Activated T-cell treated with anti-CD3 and anti-CD28 coated beads for 1 hour (primary cell): Measurements from ENCODE around the gene SLC9A7.
"Not testable (repeated sequence)": the region's sequence is repeated elsewhere in the genome, so short reads cannot be mapped to it uniquely, and the experiment has no call there.

Source experiments
- DNase-seq: peaks from one replicate; pipeline ENCODE4 v3.0.0-alpha.2; 2020; ENCODE audit warnings: low read depth

Gene SLC9A7

GRCh38 chrX:46758956-46759644 is at the start of gene SLC9A7:
Gene SLC9A7, minus strand, starts transcription at chrX:46759118. Its CDS starts 89 bp downstream, at chrX:46759029.
- peak; percentile 68 for DNase-seq

GRCh38 chrX:46805270-46805669 is 46.4 kb upstream of the SLC9A7 start:
- DNase-seq, result no peak

DNA sequence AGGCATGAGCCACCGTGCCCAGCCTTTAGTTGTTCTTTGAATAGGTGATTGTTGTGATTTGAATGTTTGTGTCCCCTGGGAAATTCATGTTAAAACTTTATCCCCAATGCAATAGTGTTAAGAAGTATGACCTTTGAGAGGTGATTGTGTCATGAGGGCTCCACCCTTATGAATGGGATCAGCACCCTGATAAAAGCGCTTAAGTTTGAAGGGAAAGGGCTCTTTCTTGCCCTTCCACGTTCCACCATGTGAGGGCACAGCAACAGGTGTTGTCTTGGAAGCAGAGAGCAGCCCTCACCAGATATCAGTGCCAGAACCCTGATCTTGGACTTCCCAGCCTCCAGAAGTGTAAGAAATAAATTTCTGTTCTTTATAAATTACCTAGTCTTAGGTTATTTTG is 44.2 kb upstream of the SLC9A7 start:
- DNase-seq, result no peak

GRCh38 chrX:46796574-46797191 is 37.8 kb upstream of the SLC9A7 start:
- peak; percentile 55 for DNase-seq

- no peak for DNase-seq
Observed at GRCh38 chrX:46793386-46794143, 34.6 kb upstream of the SLC9A7 start.

- DNase-seq, result no peak
Observed at GRCh38 chrX:46792810-46793188, 33.9 kb upstream of the SLC9A7 start.

DNA sequence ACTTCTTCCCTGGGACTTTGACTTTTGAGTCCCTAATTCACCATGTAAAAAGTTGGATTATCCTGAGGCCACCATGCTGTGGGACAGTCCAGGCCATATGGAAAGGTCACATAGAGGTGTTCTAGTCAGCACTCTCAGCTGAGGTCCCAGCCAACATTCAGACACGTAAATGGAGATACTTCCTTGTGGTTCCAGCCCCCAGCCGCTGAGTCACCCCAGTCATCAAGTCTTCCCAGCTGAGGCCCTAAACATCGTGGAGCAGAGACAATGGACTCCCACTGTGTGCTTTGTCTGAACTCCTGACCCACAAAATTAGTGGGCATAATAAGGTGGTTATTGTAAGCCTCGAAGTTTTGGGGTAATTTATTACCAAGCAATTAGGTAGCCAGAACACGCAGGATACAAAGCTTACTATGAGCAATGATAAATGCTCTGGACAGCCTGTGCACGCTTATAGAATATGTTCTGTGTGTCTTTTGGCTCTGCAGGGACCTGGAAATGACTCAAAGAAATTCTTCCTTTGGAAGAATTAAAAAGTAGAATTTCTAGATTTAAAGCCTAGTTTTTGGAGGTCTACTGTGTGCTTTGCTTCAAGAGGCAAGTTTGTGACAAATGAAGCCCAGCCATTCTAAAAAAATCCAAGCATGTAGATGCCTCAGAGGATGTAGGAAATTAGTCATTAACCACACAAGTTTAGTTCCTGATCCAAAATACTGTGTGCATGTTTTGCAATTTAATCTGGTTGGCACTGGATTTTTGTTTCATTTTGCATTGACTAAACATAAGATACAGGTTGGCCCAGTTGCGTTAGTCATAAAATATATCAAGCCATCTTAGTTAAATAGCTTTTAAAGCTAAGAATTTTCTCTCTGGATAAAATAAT is 33.2 kb upstream of the SLC9A7 start:
- DNase-seq, result no peak

DNA sequence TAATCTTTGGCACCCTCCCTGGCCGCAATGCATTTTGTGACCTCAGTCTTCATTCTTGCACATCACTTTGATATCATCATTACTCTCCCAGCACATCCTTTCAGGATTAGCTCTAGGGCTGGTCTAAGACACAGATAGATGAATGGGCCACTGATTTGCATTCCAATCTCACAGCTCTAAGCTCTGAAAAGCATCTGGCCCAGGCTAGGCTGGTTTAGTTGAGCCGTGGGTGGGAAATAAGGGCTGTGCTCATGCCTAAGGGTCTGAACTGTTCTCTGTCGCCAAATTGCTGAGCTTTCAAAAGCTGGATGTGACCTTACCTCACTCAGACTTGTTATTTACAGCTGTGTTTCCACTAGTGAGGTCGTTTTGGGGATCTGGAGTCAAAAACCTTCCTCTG is 30.0 kb upstream of the SLC9A7 start:
- no peak for DNase-seq

GRCh38 chrX:46784437-46784836 is 25.5 kb upstream of the SLC9A7 start:
- DNase-seq, result not testable (repeated sequence)

DNA sequence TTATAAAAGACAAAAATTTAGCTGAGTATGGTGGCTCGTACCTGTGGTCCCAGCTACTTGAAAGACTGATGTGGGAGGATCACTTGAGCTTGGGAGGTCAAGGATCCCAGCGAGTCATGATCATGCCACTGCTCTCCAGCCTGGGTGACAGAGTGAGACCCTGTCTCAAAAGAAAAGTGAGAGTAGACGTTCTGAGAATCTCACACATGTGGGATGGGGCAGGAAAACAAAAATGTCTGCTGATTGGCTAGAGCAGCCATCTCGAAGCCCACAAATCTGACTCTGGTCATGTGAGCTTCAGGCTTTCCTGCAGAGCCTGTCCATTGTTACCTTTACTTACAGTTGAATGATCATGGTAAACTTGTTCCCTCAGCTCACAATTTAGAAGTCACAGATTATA is 23.1 kb upstream of the SLC9A7 start:
- DNase-seq, result no peak

DNA sequence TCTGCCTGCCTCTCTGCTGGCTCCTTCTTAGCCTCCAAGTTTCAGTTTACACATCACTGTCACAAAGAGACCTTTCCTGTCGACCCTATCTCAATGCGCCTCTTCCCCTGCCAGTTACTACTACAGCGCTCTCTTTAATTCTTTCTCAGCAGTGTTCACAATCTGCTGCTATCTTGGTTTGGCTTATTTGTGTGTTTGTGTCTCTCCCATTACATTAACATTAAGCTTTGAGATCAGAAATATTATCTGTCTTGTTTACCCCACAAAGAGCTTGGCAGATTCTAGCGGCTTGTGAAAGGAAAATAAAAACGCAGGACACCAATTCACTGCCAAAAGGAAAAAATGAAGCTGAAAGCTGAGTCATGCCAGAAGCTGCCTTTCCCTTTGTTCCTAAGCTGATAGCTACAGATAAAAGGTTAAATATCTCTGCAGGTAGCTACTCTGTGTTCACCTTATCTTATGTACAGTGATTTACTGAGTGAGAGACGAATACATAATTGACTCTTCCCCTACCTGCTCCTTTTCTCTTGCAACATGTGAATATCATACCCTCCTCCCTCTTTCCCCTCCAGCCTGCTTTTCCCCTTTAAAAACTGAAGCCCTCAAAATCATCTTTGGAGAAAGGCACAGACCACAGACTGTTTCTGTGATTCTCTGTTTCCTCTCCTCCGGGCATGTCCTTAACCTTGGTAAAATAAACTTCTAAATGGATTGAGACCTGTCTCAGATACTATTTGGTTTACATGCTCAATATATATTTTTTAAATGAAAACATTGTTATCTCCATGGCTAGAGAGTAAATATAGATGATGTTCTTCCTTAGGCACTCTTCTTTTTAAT is 19.3 kb upstream of the SLC9A7 start:
- DNase-seq, result no peak

- DNase-seq, result no peak
Observed at GRCh38 chrX:46770817-46771163, 11.9 kb upstream of the SLC9A7 start.

DNA sequence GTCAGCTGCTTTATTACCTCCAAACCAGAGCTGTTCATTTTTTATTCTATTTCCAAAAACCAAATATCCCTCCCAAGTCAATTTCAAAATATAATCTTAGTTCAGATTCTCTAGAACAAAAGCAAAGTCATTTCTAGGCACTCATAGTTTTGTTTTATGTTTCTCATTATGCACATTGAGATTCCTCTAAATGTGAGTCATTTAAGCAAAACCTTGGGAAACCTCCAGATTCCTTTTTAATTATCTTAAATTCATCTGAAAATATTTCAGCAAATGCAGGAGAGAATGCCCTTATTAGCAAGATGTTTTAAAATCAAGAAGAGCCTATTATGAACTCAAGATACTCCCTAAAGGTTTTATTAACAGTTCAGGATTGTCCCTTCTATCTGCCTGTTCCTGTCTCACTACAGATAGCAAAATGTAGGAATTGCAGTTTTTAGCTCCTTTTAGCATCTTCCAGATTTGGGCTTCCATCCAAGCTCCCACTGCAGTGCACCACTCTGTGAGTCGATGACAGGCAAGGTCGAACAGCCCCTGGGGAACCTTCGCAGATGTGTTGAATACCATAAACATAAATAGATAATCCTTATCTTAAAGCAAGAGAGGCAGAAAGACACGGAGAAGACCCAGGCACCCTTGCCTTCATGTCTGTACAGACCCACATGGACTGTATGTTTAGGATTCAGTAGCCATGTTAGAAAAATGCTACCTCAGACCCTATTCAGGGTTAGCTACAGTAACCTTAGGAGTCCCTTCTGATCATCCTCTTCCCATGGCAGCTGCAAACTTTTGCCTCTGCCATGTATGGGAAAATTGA is 11.3 kb upstream of the SLC9A7 start:
- DNase-seq, result no peak

GRCh38 chrX:46762963-46763362 is 4.0 kb upstream of the SLC9A7 start:
- no peak for DNase-seq

DNA sequence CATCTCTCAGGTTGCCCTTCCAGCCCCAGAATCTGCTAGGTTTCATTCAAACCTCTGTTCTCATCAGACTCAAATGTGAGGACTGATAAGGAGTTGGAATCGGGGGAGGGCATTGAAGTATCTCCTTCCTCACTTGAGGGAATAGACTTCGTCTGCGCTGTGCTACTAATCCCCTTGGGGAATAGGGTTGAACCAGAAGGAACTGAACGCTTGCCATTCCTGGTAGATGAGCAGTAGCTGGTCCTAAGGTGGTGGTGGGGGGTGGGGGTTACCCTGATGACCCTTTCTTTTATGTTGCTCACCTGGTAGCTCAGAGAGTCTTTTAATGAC is 692 bp upstream of the SLC9A7 start:
- DNase-seq, result no peak

DNA sequence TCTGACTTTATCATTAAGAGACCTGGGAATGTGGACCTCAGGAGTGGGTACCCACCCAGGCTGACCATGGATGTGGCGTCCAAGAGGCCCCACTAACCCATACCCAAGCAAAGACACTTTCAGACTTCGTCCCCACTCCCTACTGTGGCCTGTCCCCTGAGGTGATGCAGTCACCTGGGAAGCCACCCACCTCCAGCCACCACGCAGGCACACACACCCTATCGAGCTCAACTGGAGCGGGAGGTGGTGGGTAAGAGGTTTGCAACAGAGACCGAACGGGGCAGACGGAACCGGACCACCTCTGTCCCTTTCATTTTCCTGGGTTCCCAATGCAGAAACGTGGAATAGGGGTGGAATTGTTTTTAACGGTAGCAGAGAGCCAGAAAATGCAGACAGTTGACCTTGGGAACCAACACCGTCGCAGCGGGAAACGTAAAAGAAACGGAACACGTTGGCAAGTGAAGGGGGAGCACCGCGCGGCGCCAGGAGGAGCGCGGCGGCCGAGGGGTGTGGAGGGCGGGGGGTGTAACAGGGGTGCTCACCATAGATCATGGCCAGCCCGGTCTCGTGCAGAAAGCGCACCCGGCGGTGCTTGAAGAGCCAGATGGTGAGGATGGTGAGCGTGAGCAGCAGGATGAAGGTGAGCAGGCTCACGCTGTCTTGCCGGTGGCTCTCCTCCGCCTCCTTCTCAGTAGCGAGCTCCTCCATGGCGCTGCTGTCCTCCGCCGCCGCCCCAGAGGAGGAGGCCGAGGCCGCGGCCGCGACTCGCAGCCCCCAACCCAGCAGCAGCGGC is 559 bp downstream of the SLC9A7 start:
- peak; percentile 9 for DNase-seq

DNA sequence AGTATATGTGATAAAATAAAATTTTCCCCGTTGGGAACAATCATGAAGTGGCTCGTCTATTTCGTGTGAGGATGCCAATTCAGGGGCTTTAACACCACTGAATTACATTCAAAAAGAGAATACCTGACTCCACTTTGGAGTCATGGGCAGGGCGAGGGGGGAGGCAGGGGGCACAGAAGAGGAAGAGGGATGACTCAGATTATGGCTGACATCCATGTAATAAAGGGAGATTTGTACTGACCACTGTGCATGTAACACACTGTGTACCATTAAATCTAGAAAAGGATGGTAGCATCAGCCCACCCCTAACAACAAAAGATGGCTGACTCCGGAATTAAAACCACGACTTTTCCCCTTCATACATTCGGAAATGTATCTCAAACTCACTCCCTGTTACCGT is 1.3 kb downstream of the SLC9A7 start:
- no peak for DNase-seq

DNA sequence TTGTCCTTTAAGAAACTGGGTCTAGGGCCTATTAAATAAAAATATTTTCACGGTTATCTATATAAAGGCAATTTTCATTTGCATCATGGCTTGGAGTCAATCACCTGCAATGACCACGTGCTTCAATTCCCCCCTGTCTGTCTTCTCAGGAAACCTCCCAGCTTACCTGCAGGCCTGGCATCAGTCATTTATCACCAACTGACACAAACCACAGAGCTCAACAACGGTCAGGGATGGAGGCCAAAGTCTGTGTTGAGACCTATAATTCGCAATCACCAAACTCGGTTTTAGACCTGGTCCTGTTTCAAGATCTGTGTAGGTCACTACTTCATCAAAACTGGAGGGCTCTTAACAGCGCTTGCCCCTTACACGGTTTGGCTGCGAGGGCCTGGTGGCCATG is 1.9 kb downstream of the SLC9A7 start:
- DNase-seq, result no peak

DNA sequence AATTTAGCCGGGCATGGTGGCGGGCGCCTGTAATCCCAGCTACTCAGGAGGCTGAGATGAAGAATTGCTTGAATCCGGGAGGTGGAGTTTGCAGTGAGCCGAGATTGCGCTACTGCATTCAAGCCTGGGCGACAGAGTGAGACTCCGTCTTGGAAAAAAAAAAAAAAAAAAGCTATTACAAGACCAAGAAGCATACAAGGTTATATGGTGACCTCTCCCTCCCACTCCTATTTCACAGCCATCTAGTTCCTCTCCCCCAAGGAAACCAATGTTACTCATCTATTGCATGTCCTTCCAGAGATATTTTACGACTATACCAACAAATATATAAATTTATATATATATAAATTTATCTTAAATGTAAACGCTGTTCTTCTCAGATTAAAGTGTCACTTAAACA is 3.2 kb downstream of the SLC9A7 start:
- DNase-seq, result no peak

- DNase-seq, result no peak
Observed at GRCh38 chrX:46754586-46755061, 4.3 kb downstream of the SLC9A7 start.
